ENCODE data around the gene MIPEP.

MIPEP gene

GRCh38 chr13:23788459-23788858 lies 100.7 kb downstream of the MIPEP start:
- no peak overlapping the region for H2AFZ ChIP-seq (ENCODE audit: low read length)
- H3K36me3 ChIP-seq (ENCODE audit: insufficient read depth, low read length): no peaks in the 10 kb centered on the region
- H3K4me2 ChIP-seq (ENCODE audit: low read length): no peak overlapping the region
- H3K9me2 ChIP-seq (ENCODE audit: low read depth, low read length): no peaks in the 10 kb centered on the region
- H3K9me3 ChIP-seq (ENCODE audit: low read length): no peaks in the 10 kb centered on the region
- no peaks in the 10 kb centered on the region for H3K79me2 ChIP-seq (ENCODE audit: insufficient read depth, low read length)
- TF ChIP-seq EZH2 (IDR thresholded peaks at IDR 0.05; ENCODE audit: borderline replicate concordance, low read length): no peak
- TF ChIP-seq, protein P1, sequence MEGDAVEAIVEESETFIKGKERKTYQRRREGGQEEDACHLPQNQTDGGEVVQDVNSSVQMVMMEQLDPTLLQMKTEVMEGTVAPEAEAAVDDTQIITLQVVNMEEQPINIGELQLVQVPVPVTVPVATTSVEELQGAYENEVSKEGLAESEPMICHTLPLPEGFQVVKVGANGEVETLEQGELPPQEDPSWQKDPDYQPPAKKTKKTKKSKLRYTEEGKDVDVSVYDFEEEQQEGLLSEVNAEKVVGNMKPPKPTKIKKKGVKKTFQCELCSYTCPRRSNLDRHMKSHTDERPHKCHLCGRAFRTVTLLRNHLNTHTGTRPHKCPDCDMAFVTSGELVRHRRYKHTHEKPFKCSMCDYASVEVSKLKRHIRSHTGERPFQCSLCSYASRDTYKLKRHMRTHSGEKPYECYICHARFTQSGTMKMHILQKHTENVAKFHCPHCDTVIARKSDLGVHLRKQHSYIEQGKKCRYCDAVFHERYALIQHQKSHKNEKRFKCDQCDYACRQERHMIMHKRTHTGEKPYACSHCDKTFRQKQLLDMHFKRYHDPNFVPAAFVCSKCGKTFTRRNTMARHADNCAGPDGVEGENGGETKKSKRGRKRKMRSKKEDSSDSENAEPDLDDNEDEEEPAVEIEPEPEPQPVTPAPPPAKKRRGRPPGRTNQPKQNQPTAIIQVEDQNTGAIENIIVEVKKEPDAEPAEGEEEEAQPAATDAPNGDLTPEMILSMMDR (IDR thresholded peaks at IDR 0.05; ENCODE audit: low read length): no peak
- no peak overlapping the region for H3K9ac ChIP-seq (ENCODE audit: low read length)
- H3K4me1 ChIP-seq (ENCODE audit: insufficient read depth, low read length, severe bottlenecking): peaks cover 10% of the 10 kb centered on the region
- no peaks in the 10 kb centered on the region for H3K27me3 ChIP-seq (ENCODE audit: insufficient read depth, low read length)
- H3K4me3 ChIP-seq (ENCODE audit: low read depth, low read length, poor library complexity, severe bottlenecking): no peak overlapping the region
- H4K20me1 ChIP-seq (ENCODE audit: insufficient read depth, low read length): no peaks in the 10 kb centered on the region
- no peaks in the 10 kb centered on the region for H3F3A ChIP-seq (ENCODE audit: insufficient read depth, low read length)
- no peak overlapping the region for H3K27ac ChIP-seq (ENCODE audit: low read depth, low read length, poor library complexity, severe bottlenecking)

DNA sequence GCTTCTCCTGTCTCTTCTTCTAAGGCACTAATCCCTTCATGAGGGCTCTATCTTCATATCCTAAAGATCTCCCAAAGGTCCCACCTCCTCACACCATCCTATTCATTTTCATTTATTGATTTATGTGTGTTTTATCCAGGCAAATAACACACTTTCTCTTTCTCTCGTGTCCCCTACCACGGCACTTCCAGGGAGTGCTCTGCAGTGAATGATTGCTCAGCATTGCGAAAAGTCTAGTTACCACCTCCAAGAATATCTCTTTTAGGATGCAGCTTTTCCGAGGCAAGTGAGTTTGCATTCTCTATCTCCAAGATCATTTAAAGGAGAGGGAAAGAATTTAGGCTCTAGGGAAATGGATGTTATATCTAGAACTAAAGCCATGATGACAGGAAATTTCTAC lies 101.7 kb downstream of the MIPEP start:
- Histone ChIP-seq H3K9me3 (ENCODE audit: low read length) (no peaks in the 10 kb centered on the region), H3K79me2 (ENCODE audit: insufficient read depth, low read length) (no peaks in the 10 kb centered on the region), H2AFZ (ENCODE audit: low read length) (no peak overlapping the region), H3K9ac (ENCODE audit: low read length) (no peak overlapping the region), H3K4me3 (ENCODE audit: low read depth, low read length, poor library complexity, severe bottlenecking) (no peak overlapping the region), H3F3A (ENCODE audit: insufficient read depth, low read length) (no peaks in the 10 kb centered on the region), H3K4me2 (ENCODE audit: low read length) (no peak overlapping the region), H3K27me3 (ENCODE audit: insufficient read depth, low read length) (no peaks in the 10 kb centered on the region), H3K9me2 (ENCODE audit: low read depth, low read length) (no peaks in the 10 kb centered on the region), H3K4me1 (ENCODE audit: insufficient read depth, low read length, severe bottlenecking) (peaks cover 10% of the 10 kb centered on the region), H3K27ac (ENCODE audit: low read depth, low read length, poor library complexity, severe bottlenecking) (no peak overlapping the region), H4K20me1 (ENCODE audit: insufficient read depth, low read length) (no peaks in the 10 kb centered on the region), H3K36me3 (ENCODE audit: insufficient read depth, low read length) (no peaks in the 10 kb centered on the region)
- no peak for TF ChIP-seq EZH2 (IDR thresholded peaks at IDR 0.05; ENCODE audit: borderline replicate concordance, low read length)
- TF ChIP-seq, protein P1 (IDR thresholded peaks at IDR 0.05; ENCODE audit: low read length): no peak

DNA sequence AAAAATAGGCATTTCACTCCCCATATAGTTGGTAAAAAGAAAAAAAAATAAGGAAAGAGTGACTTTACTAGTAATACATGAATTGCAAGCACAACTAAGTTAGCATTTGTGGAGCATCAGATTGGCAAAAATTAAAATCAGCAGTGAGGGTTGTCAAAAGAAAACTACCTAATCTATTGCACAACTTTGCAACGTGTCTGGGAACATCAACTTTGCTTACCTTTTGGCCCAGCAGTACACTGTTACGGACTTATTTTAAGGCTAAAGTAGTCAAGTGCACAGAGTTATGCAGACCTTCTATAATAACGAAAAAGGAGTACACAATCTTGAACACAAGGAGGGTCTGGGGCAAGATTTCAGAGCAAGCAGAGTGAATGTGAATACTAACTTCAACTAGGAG lies 102.6 kb downstream of the MIPEP start:
- no peaks in the 10 kb centered on the region for H3K27me3 ChIP-seq (ENCODE audit: insufficient read depth, low read length)
- TF ChIP-seq EZH2 (IDR thresholded peaks at IDR 0.05; ENCODE audit: borderline replicate concordance, low read length): no peak
- TF ChIP-seq, protein P1 (IDR thresholded peaks at IDR 0.05; ENCODE audit: low read length): no peak

More for the DNA sequence above, 102.6 kb downstream of the MIPEP start:
- Histone ChIP-seq H3F3A (ENCODE audit: insufficient read depth, low read length) (no peaks in the 10 kb centered on the region), H3K9me2 (ENCODE audit: low read depth, low read length) (no peaks in the 10 kb centered on the region), H3K4me1 (ENCODE audit: insufficient read depth, low read length, severe bottlenecking) (peaks cover 7% of the 10 kb centered on the region), H2AFZ (ENCODE audit: low read length) (no peak overlapping the region), H3K9ac (ENCODE audit: low read length) (no peak overlapping the region), H3K4me3 (ENCODE audit: low read depth, low read length, poor library complexity, severe bottlenecking) (no peak overlapping the region), H3K79me2 (ENCODE audit: insufficient read depth, low read length) (no peaks in the 10 kb centered on the region), H3K36me3 (ENCODE audit: insufficient read depth, low read length) (no peaks in the 10 kb centered on the region), H3K4me2 (ENCODE audit: low read length) (no peak overlapping the region), H4K20me1 (ENCODE audit: insufficient read depth, low read length) (no peaks in the 10 kb centered on the region), H3K27ac (ENCODE audit: low read depth, low read length, poor library complexity, severe bottlenecking) (no peak overlapping the region), H3K9me3 (ENCODE audit: low read length) (no peaks in the 10 kb centered on the region)

All from OCI-LY1 (cell line).